Stimulated activated CD8-positive, alpha-beta memory T cell treated with anti-CD3 and anti-CD28 coated beads, Interleukin-4, amount 100 ng/mL, for 1 hour (primary cell): Measurements from ENCODE around the gene ZMYM2.

Experiments
- DNase-seq, 2 donors: peaks; one replicate each; pipeline ENCODE4 v3.0.0-alpha.2; 2020; ENCODE audit warnings: low read depth in 2 of 2, low spot score in 1 of 2

The ZMYM2 gene

GRCh38 chr13:20102525-20103180 lies 144.1 kb downstream of the ZMYM2 start:
- no peak for DNase-seq

GRCh38 chr13:20105161-20105689 lies 146.7 kb downstream of the ZMYM2 start:
- DNase-seq = no peak

GRCh38 chr13:20106742-20107141 lies 148.2 kb downstream of the ZMYM2 start:
- no peak for DNase-seq

- DNase-seq = no peak
Observed at GRCh38 chr13:20109037-20109436, 150.5 kb downstream of the ZMYM2 start.

- no peak for DNase-seq
Observed at GRCh38 chr13:20114066-20114610, 155.6 kb downstream of the ZMYM2 start.

- DNase-seq = no peak
Observed at GRCh38 chr13:20116213-20116612, 157.7 kb downstream of the ZMYM2 start.

GRCh38 chr13:20118268-20119140 lies 160.0 kb downstream of the ZMYM2 start:
- peak in 1 of 2 donors; percentile 30 for DNase-seq

GRCh38 chr13:20119960-20120359 lies 161.4 kb downstream of the ZMYM2 start:
- DNase-seq = no peak

- no peak for DNase-seq
Observed at GRCh38 chr13:20121159-20121525, 162.6 kb downstream of the ZMYM2 start.

GRCh38 chr13:20124303-20124702 lies 165.8 kb downstream of the ZMYM2 start:
- no peak for DNase-seq

- no peak for DNase-seq
Observed at GRCh38 chr13:20125129-20125782, 166.7 kb downstream of the ZMYM2 start.

GRCh38 chr13:20125783-20126165 lies 167.2 kb downstream of the ZMYM2 start:
- no peak for DNase-seq

GRCh38 chr13:20126541-20127261 lies 168.2 kb downstream of the ZMYM2 start:
- no peak for DNase-seq

- no peak for DNase-seq
Observed at GRCh38 chr13:20127262-20127561, 168.7 kb downstream of the ZMYM2 start.

- DNase-seq = peak in 1 of 2 donors; percentile 19
Observed at GRCh38 chr13:20127562-20128458, 169.3 kb downstream of the ZMYM2 start.

GRCh38 chr13:20128459-20128931 lies 170.0 kb downstream of the ZMYM2 start:
- DNase-seq = no peak

- DNase-seq = no peak
Observed at GRCh38 chr13:20129076-20129475, 170.5 kb downstream of the ZMYM2 start.

GRCh38 chr13:20130012-20130411 lies 171.5 kb downstream of the ZMYM2 start:
- no peak for DNase-seq

- no peak for DNase-seq
Observed at GRCh38 chr13:20130652-20131051, 172.1 kb downstream of the ZMYM2 start.
